ENCODE measurements around the gene CDC20B.
"Not testable (repeated sequence)": the region's sequence is repeated elsewhere in the genome, so short reads cannot be mapped to it uniquely, and the experiment has no call there.

The CDC20B gene

DNA sequence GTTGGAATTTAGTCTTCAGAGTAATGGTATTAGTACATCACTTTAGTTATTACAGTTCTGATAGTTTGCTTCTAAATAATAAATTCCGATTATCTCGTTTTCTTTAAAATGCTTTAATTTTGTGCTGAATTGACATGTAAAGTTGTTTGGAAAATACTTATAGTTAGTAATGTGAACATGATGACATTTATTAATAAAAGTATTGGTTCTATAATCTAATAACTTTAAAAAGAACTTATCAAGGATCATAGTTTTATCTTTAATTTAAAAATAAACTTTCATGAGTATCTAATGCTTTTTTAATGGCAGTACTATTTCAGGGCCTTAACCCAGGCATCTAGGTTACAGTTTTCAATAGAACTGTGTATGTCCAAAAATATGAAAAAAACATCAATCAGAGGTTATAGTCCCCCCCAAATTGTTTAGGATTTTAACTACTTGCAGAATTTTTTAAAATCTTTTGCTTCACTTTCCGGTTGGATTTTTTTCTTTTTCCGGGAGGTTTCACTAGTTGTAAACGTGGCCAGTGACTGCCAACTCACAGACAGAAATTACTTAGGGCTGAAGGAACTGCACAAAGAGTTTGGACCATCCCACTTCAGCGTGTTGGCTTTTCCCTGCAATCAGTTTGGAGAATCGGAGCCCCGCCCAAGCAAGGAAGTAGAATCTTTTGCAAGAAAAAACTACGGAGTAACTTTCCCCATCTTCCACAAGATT lies 12.3 kb downstream of the CDC20B start:
- DNase-seq = peak; percentile 98

- DNase-seq = peak; percentile 93
Measured at GRCh38 chr5:55159763-55160492, 13.0 kb downstream of the CDC20B start, which contains the start of gene GPX8. Gene GPX8, plus strand, starts transcription at chr5:55160171. Its CDS starts 22 bp downstream, at chr5:55160193.

- peak; percentile 78 for DNase-seq
Measured at GRCh38 chr5:55154873-55155272, 18.1 kb downstream of the CDC20B start.

DNA sequence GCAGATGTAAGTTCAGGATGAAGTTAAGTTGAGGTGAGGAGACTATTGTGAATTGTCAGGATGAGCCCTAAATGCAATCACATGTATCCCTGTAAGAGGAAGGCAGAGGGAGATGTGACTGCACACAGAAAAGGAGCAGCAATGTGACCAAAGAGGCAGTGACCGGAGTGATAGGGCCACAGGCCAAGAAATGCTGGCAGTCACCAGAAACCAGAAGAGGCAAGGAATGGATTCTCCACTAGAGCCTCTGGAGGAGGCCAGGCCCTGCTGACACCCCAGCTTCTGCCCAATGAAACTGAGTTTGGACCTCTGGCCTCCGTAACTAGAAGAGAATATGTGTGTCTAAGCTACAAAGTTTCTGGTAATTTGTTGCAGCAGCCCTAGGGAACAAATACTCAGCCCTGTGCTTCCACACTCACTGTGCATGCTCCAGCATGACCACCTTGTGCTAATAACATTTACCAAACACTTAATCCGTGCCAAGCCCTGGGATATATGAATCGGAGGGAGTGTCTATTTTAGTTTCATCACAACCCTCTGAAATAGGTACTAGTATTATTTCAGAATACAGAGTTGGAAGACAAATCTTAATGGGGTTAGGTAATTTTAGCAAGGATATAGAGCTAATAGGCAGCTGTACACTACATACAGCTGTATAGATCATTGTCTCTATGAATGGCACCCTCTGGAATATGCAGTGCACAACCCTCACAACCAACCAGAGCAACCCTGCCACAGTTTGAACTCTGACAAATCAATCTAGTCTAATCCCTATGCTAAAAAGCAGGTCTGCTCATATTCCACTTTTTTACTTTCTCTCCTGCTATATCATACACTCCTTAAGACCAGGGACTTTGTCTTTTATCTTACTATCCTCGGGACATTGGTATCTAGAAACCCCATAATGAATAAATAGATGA lies 20.8 kb downstream of the CDC20B start:
- DNase-seq = peak; percentile 67

DNA sequence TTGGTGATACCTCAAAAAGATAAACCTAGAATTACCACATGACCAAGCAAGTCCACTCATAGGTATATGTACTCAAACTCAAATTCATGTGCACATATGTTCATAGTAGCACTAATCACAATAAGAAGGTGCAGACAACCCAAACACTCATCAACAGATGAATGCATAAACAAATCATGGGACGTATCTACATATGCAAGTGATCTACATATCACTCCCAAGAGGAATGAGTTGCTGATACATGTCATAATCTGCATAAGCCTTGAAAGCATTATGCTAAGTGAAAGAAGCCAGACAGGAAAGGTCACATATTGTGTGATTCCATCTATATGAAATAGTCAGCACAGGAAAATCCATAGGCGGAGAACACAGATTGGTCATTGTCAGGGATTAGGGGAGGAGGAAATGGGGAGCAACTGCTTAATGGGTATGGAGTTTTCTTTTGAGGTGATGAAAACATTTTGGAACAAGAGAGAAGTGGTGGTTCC lies 23.6 kb downstream of the CDC20B start:
- peak; percentile 10 for DNase-seq

GRCh38 chr5:55146543-55147151 lies 26.3 kb downstream of the CDC20B start:
- DNase-seq = peak; percentile 79

- DNase-seq = no peak
Measured at GRCh38 chr5:55146080-55146479, 26.9 kb downstream of the CDC20B start.

DNA sequence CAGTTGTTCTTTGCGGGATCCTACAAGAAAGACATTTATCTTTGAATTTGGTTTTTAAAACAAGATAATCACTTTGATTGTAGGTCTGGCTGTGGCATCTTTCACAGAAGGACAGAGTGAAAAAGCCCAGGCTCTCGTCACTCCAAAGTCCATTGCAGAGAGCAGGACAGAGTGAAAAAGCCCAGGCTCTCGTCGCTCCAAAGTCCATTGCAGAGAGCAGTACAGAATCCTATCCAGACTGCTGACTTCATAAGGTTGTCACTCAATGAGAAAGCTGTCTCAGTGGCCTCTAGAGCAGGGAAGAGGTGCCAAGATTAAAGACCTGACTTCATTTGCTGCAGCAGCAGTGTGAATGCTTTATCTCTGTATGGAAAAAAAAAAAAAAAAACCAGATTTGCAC lies 29.4 kb downstream of the CDC20B start:
- no peak for DNase-seq

DNA sequence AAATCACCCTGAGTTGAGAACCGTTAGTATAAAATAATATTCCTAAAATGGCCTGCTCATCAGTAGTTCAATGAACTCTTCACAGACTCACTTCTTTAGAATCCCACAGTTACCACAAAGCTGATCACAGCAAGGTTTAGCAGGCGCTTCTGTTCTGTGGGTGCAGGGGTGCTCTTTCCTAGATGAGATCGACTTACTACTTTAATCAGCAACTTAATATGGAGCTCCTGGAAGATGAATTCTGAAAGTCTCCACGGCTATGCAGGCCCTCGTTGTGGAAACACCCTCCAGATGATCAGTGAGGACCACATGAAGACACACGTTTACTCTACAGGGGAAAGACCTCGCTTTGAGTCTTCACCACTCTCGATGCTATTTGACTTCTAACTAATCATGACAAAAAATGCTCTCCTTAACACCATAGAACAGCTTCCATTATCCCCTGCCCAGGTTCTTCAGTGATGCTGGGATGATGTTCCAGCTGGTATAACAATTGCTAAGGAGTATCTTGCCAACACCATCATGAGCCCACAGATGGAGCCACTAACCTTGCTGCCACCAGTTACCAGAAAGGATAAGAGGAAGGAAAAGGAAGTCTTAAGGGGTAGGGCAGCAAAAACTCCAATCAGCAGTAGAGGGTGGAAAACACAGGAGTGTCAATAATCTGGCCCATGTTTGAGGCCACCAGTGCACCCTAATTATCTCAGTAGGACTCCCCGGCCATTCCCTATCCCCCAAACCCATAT lies 30.9 kb downstream of the CDC20B start:
- DNase-seq = no peak

GRCh38 chr5:55140908-55141665 lies 31.9 kb downstream of the CDC20B start:
- DNase-seq = no peak

GRCh38 chr5:55136521-55136920 lies 36.5 kb downstream of the CDC20B start:
- no peak for DNase-seq

DNA sequence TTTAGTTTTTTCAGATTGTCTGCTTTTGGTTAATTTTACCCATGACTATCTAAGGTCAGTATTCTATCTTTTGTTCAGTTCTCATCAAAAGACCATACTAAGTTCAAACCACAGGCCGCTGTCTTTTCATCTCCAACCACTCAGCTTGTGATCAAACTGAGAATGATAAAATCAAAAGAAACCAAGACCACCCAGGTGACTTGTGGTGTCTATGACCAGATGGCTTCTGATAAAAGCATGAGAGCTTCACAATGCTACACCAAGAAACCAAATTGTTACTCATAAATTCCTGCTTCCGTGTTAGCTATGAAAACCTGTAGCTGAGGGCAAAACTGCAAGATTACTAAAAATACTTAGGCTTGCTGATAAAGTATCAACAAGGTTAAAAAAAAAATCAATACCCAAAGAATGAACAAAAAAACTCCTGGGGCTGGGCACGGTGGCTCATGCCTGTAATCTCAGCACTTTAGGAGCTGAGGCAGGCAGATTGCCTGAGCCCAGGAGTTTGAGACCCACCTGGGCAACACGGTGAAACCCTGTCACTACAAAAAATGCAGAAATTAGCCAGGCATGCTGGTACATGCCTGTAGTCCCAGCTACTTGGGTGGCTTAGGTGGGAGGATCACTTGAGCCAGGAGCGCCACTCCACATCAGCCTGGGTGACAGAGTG lies 38.8 kb downstream of the CDC20B start:
- DNase-seq = no peak

- DNase-seq = no peak
Measured at GRCh38 chr5:55123365-55123764, 49.6 kb downstream of the CDC20B start.

- no peak for DNase-seq
Measured at GRCh38 chr5:55114061-55114460, 58.9 kb downstream of the CDC20B start.

DNA sequence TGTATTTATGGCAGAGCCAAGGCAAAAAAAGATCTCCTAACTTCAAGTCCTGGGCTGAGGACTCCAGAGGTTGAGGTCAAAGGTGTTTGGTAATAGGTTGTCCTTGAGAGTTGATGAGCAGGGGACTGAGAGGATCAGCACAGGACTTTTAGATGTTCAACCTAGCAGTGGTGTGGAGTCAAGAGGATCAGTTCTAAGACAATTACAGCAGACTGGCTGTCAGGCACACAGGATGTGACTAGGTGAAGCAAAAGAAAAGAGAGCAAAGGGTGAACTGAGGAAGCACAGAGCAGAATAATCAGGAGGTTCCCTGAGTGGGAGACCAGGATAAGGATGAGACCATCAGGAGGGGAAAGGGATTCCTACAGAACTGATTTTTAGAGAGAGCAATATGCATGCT lies 59.6 kb downstream of the CDC20B start:
- DNase-seq = no peak

- DNase-seq = no peak
Measured at GRCh38 chr5:55110217-55110616, 62.8 kb downstream of the CDC20B start.

DNA sequence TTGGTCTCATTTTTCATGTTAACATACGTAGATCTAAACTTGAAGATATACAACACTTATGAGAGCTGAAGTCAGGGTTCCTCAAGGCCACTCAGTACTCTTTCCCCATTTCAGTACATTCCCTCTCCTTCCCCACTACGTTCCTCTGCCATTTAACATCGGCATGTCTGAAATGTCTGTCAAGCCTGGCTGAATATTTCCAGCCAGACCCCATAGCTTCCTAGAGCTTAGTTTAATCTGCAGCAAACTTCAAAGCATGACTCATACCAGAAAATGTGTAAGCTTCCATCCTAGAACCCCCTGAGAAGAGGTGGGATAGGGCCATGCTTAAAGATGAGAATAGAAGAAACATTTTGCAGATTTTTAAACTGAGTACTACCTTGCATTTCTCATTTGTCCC lies 64.3 kb downstream of the CDC20B start:
- peak; percentile 4 for DNase-seq

DNA sequence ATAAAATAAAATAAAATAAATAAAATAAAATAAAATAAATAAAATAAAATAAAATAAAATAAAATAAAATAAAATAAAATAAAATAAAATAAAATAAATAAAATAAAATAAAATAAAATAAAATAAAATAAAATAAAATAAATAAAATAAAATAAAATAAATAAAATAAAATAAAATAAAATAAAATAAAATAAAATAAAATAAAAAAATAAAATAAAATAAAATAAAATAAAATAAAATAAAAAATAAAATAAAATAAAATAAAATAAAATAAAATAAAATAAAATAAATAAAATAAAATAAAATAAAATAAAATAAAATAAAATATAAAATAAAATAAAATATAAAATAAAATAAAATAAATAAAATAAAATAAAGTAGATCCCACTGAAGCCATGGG lies 67.0 kb downstream of the CDC20B start:
- not testable (repeated sequence) for DNase-seq

DNA sequence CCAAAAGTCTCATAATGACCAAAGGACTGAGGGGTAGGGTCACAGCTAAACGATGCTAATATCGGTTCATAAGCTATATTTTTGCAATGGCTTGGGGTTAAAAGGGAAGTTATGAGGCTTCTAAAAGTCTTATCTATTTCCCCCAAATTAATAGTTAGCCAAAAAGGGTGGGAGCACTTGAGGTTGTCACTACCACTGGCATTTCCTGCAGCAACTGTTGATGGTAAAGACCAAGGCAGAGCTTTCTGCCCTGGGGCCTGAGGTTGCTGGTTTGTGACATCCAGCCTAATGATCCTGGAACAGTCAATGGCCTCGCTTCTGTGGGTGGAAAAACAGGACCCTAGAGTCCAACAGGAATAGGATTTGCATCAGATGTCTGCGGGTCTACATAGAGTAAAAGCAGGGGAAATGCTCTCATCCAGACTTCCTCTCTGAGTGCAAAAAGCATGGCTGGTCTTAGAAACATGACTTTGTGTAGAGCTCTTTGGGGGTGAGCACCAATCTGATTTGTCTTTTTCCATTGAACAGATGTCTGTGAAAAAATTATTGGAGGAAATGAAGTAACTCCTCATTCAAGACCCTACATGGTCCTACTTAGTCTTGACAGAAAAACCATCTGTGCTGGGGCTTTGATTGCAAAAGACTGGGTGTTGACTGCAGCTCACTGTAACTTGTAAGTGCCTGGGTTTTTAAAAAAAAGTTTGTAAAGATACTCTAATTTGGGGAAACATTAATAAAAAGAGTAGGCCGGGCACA lies 67.9 kb downstream of the CDC20B start:
- DNase-seq = no peak

Data from fibroblast of skin of right quadriceps (primary cell).